ENCODE data around the gene CTNNBL1. TPM values are rescaled to one million over a fixed set of nuclear protein-coding genes. Genes with fewer than 3 reads are reported as not detected.
A peak's percentile ranks its signal among the peaks of the same experiment; 100 is the strongest.

CTNNBL1 gene
- total RNA-seq, 2 experiments from 2014 or later: 67.3 to 74.9 TPM

GRCh38 chr20:37915800-37916570 is 222.2 kb downstream of the CTNNBL1 start:
- Mint-ChIP-seq H3K9me3 (no peaks in the 10 kb centered on the region), H3K27ac (no peak overlapping the region), H3K4me3 (no peak overlapping the region), H3K36me3 (ENCODE audit: low read depth) (no peaks in the 10 kb centered on the region), H3K27me3 (peaks cover 43% of the 10 kb centered on the region), H3K4me1 (ENCODE audit: low read depth) (peaks cover 18% of the 10 kb centered on the region)
- intact Hi-C loops (cut with micrococcal nuclease): no loop called here
- no peak for ATAC-seq
- CTCF ChIA-PET: interaction anchor here (0.9 kb wide), 1 partner anchor 75 kb away, joined by 3 read pairs; no protein-coding TSS in a partner anchor
- POLR2A ChIA-PET: no interaction called here
- DNase-seq: no peak
- TF ChIP-seq CTCF (IDR thresholded peaks at IDR 0.05): no peak

GRCh38 chr20:37917461-37917860 is 223.6 kb downstream of the CTNNBL1 start:
- TF ChIP-seq CTCF (IDR thresholded peaks at IDR 0.05): no peak
- Mint-ChIP-seq H3K9me3 (no peaks in the 10 kb centered on the region), H3K4me3 (no peak overlapping the region), H3K27me3 (peaks cover 34% of the 10 kb centered on the region), H3K36me3 (ENCODE audit: low read depth) (no peaks in the 10 kb centered on the region), H3K4me1 (ENCODE audit: low read depth) (peaks cover 22% of the 10 kb centered on the region), H3K27ac (no peak overlapping the region)
- DNase-seq (no peak), ATAC-seq (no peak)
- ChIA-PET POLR2A (interaction anchor here (0.6 kb wide), 1 partner anchor 59 kb away, joined by 3 read pairs; no protein-coding TSS in a partner anchor), CTCF (interaction anchor here (1.1 kb wide), 1 partner anchor 12 kb away, joined by 4 read pairs; no protein-coding TSS in a partner anchor)
- intact Hi-C loops (cut with micrococcal nuclease): no loop called here

GRCh38 chr20:37918035-37918434 is 224.2 kb downstream of the CTNNBL1 start:
- DNase-seq (no peak), ATAC-seq (no peak)
- no peaks in the 10 kb centered on the region for H3K9me3 Mint-ChIP-seq
- CTCF ChIA-PET: interaction anchor here (1.1 kb wide), 1 partner anchor 12 kb away, joined by 4 read pairs; no protein-coding TSS in a partner anchor
- no peaks in the 10 kb centered on the region for H3K36me3 Mint-ChIP-seq (ENCODE audit: low read depth)
- intact Hi-C loops (cut with micrococcal nuclease): no loop called here
- TF ChIP-seq CTCF (IDR thresholded peaks at IDR 0.05): no peak
- POLR2A ChIA-PET: no interaction called here
- peaks cover 18% of the 10 kb centered on the region for H3K4me1 Mint-ChIP-seq (ENCODE audit: low read depth)
- H3K27me3 Mint-ChIP-seq: peaks cover 30% of the 10 kb centered on the region
- no peak overlapping the region for H3K4me3 Mint-ChIP-seq
- no peak overlapping the region for H3K27ac Mint-ChIP-seq

- intact Hi-C loops (cut with micrococcal nuclease): no loop called here
- TF ChIP-seq CTCF (IDR thresholded peaks at IDR 0.05): no peak
- no peak overlapping the region for H3K27ac Mint-ChIP-seq
- H3K27me3 Mint-ChIP-seq: peaks cover 22% of the 10 kb centered on the region
- POLR2A ChIA-PET: interaction anchor here (1.1 kb wide), 2 partner anchors 13 to 17 kb away, joined by 4 to 5 read pairs; no protein-coding TSS in a partner anchor
- H3K9me3 Mint-ChIP-seq: no peaks in the 10 kb centered on the region
- ATAC-seq (no peak), DNase-seq (no peak)
- CTCF ChIA-PET: interaction anchor here (1.0 kb wide), 1 partner anchor 153 kb away, joined by 5 read pairs; no protein-coding TSS in a partner anchor
- no peak overlapping the region for H3K4me3 Mint-ChIP-seq
- H3K36me3 Mint-ChIP-seq (ENCODE audit: low read depth): no peaks in the 10 kb centered on the region
- H3K4me1 Mint-ChIP-seq (ENCODE audit: low read depth): peaks cover 13% of the 10 kb centered on the region
These were observed 225.7 kb downstream of the CTNNBL1 start for GRCh38 chr20:37919389-37920040.

- CTCF ChIA-PET: no interaction called here
- peak; percentile 39 for DNase-seq
- H3K4me3 Mint-ChIP-seq: no peak overlapping the region
- no peaks in the 10 kb centered on the region for H3K36me3 Mint-ChIP-seq (ENCODE audit: low read depth)
- POLR2A ChIA-PET: no interaction called here
- ATAC-seq: no peak
- peaks cover 18% of the 10 kb centered on the region for H3K27me3 Mint-ChIP-seq
- intact Hi-C loops (cut with micrococcal nuclease): no loop called here
- H3K27ac Mint-ChIP-seq: no peak overlapping the region
- TF ChIP-seq CTCF (IDR thresholded peaks at IDR 0.05): no peak
- peaks cover 8% of the 10 kb centered on the region for H3K4me1 Mint-ChIP-seq (ENCODE audit: low read depth)
- H3K9me3 Mint-ChIP-seq: no peaks in the 10 kb centered on the region
These were observed 226.4 kb downstream of the CTNNBL1 start for GRCh38 chr20:37920270-37920669.
